Measurements from ENCODE around the gene TMEM11. TPM values are rescaled to one million over a fixed set of nuclear protein-coding genes. Genes with fewer than 3 reads are reported as not detected.
A peak's percentile ranks its signal among the peaks of the same experiment; 100 is the strongest.

TMEM11 gene
- total RNA-seq, 4 donors from 2014 or later = 16.2 to 27.6 (median 21.5) TPM

- TF ChIP-seq, protein P1, sequence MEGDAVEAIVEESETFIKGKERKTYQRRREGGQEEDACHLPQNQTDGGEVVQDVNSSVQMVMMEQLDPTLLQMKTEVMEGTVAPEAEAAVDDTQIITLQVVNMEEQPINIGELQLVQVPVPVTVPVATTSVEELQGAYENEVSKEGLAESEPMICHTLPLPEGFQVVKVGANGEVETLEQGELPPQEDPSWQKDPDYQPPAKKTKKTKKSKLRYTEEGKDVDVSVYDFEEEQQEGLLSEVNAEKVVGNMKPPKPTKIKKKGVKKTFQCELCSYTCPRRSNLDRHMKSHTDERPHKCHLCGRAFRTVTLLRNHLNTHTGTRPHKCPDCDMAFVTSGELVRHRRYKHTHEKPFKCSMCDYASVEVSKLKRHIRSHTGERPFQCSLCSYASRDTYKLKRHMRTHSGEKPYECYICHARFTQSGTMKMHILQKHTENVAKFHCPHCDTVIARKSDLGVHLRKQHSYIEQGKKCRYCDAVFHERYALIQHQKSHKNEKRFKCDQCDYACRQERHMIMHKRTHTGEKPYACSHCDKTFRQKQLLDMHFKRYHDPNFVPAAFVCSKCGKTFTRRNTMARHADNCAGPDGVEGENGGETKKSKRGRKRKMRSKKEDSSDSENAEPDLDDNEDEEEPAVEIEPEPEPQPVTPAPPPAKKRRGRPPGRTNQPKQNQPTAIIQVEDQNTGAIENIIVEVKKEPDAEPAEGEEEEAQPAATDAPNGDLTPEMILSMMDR (IDR thresholded peaks at IDR 0.05) = no peak
- TF ChIP-seq POLR2A (IDR thresholded peaks at IDR 0.05) (no peak), EP300 (IDR thresholded peaks at IDR 0.05) (no peak)
- DNase-seq (ENCODE audit: low spot score in 2 of 2) = no peak
- 67 to 69% methylated on average over 7 of the region's 7 CpGs for WGBS, 2 donors
These were observed 43.2 kb downstream of the TMEM11 start for GRCh38 chr17:21170809-21171208.

DNA sequence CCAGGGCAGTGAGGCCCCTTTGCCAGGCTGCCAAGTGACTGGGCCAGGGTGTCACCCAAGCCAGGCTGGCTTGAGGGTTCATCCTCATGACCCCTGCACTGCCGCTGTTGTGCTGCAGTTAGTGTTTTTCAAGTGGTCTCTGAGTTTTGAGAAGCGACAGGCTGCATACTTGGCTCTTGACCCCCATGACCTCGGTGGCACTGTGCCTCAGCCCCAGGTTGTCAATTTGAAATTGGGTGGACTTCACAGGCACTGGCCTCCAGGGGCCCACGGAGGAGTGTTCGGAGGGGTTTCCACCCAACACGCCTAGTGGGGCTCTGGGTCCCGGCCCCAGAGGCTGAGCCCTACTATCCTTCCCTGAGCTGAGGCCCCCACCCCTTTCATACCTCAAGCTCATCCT lies 44.5 kb downstream of the TMEM11 start:
- TF ChIP-seq EP300 (IDR thresholded peaks at IDR 0.05) = no peak
- TF ChIP-seq POLR2A (IDR thresholded peaks at IDR 0.05) = no peak
- TF ChIP-seq, protein P1 (IDR thresholded peaks at IDR 0.05) = no peak
- Histone ChIP-seq H3K9me3 (no peaks in the 10 kb centered on the region), H3K36me3 (peaks cover 0 to 29% (median 0%) of the 10 kb centered on the region in 3 donors), H3K4me3 (no peak overlapping the region), H3K27me3 (no peaks in the 10 kb centered on the region), H3K27ac (no peak overlapping the region), H3K4me1 (peaks cover 0 to 56% (median 17%) of the 10 kb centered on the region in 4 donors)
- 85 to 88% methylated on average over 6 to 7 of the region's 7 CpGs for WGBS, 2 donors
- no peak for DNase-seq (ENCODE audit: low spot score in 2 of 2)

More at GRCh38 chr17:21170809-21171208, 43.2 kb downstream of the TMEM11 start:
- H3K27me3 ChIP-seq = no peaks in the 10 kb centered on the region
- no peak overlapping the region for H3K27ac ChIP-seq
- peaks cover 0 to 39% (median 0%) of the 10 kb centered on the region in 3 donors for H3K36me3 ChIP-seq
- H3K4me3 ChIP-seq = no peak overlapping the region
- H3K4me1 ChIP-seq = peaks cover 0 to 57% (median 16%) of the 10 kb centered on the region in 4 donors
- H3K9me3 ChIP-seq = no peaks in the 10 kb centered on the region

DNA sequence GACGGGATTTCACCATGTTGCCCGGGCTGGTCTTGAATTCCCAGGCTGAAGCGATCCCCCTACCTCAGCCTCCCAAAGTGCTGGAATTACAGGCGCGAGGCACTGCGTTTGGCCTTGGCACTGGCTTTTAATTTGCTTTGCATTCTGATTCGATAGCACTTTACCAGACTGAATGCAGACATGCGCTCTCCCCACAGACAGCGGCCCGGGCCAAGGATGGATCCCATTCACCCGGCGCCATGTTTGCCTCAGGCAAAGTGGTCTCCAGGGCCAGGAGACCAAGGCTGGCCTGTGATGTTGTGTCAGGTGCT lies 45.5 kb downstream of the TMEM11 start:
- peaks cover 0 to 20% (median 0%) of the 10 kb centered on the region in 3 donors for H3K36me3 ChIP-seq
- no peaks in the 10 kb centered on the region for H3K9me3 ChIP-seq
- DNase-seq (ENCODE audit: low spot score in 2 of 2) = no peak
- H3K27me3 ChIP-seq = no peaks in the 10 kb centered on the region
- TF ChIP-seq, protein P1 (IDR thresholded peaks at IDR 0.05) = no peak
- TF ChIP-seq POLR2A (IDR thresholded peaks at IDR 0.05) (no peak), EP300 (IDR thresholded peaks at IDR 0.05) (no peak)
- H3K4me1 ChIP-seq = peaks cover 0 to 52% (median 17%) of the 10 kb centered on the region in 4 donors
- whole genome bisulfite sequencing, 2 donors = 95 to 97% methylated on average over 12 of the region's 12 CpGs
- peak overlapping the region in 1 of 4 donors; percentile 73 for H3K27ac ChIP-seq
- no peak overlapping the region for H3K4me3 ChIP-seq

GRCh38 chr17:21167303-21167702 lies 46.7 kb downstream of the TMEM11 start:
- Histone ChIP-seq H3K4me3 (no peak overlapping the region), H3K9me3 (no peaks in the 10 kb centered on the region), H3K36me3 (peaks cover 0 to 7% (median 0%) of the 10 kb centered on the region in 3 donors), H3K27me3 (no peaks in the 10 kb centered on the region), H3K27ac (peak overlapping the region in 3 of 4 donors; percentile 42 to 84 (median 73)), H3K4me1 (peaks cover 0 to 57% (median 17%) of the 10 kb centered on the region in 4 donors)
- WGBS, 2 donors = 65 to 70% methylated on average over 5 of the region's 5 CpGs
- TF ChIP-seq EP300 (IDR thresholded peaks at IDR 0.05) (no peak), POLR2A (IDR thresholded peaks at IDR 0.05) (no peak)
- TF ChIP-seq, protein P1 (IDR thresholded peaks at IDR 0.05) = no peak
- no peak for DNase-seq (ENCODE audit: low spot score in 2 of 2)

- TF ChIP-seq POLR2A (IDR thresholded peaks at IDR 0.05) (no peak), EP300 (IDR thresholded peaks at IDR 0.05) (peak in 1 of 2 donors; percentile 54)
- Histone ChIP-seq H3K4me3 (no peak overlapping the region), H3K27me3 (no peaks in the 10 kb centered on the region), H3K27ac (peak overlapping the region in 3 of 4 donors; percentile 42 to 84 (median 73)), H3K36me3 (peaks cover 0 to 1% (median 0%) of the 10 kb centered on the region in 3 donors), H3K4me1 (peaks cover 0 to 63% (median 17%) of the 10 kb centered on the region in 4 donors), H3K9me3 (no peaks in the 10 kb centered on the region)
- WGBS, 2 donors = 25 to 28% methylated on average over 5 of the region's 5 CpGs
- DNase-seq (ENCODE audit: low spot score in 2 of 2) = no peak
These were observed 47.3 kb downstream of the TMEM11 start for GRCh38 chr17:21166595-21167210.
